DOHH2 (cell line): ENCODE data around the gene PRELP.
"Not testable (repeated sequence)": the region's sequence is repeated elsewhere in the genome, so short reads cannot be mapped to it uniquely, and the experiment has no call there.

Experiments
- EZH2phosphoT487 ChIP-seq: fragments of 200-600 bp; sonication (generic); IDR thresholded peaks from 2 replicates; pipeline ENCODE4 v1.6.1; 2017; ENCODE audit warnings: borderline replicate concordance, mild to moderate bottlenecking, antibody characterized with exemption, low read length, moderate library complexity, mixed read lengths
- TF ChIP-seq, protein P1 (sequence below): fragments of 200-600 bp; sonication (generic); IDR thresholded peaks from one replicate; pipeline ENCODE4 v1.5.1; 2014; ENCODE audit warnings: antibody characterized with exemption, mild to moderate bottlenecking, low read depth, low read length; ENCODE audit not compliant: poor library complexity, severe bottlenecking

DNA sequence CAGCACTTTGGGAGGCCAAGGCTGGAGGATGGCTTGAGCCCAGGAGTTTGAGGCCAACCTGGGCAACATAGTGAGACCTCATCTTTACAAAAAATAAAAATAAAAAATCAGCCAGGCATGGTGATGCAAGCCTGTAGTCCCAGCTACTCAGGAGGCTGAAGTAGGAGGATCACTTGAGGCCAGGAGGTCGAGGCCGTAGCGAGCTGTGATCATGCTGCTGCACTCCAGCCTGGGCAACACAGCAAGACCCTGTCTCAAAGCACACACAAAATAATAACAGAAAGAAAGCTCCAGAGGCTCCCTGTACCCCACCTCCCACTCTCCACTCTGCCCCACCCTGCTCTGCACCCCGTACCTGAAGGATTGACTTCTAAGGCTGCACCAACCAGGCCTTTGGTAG, 42.5 kb downstream of the PRELP start:
- TF ChIP-seq, protein P1, sequence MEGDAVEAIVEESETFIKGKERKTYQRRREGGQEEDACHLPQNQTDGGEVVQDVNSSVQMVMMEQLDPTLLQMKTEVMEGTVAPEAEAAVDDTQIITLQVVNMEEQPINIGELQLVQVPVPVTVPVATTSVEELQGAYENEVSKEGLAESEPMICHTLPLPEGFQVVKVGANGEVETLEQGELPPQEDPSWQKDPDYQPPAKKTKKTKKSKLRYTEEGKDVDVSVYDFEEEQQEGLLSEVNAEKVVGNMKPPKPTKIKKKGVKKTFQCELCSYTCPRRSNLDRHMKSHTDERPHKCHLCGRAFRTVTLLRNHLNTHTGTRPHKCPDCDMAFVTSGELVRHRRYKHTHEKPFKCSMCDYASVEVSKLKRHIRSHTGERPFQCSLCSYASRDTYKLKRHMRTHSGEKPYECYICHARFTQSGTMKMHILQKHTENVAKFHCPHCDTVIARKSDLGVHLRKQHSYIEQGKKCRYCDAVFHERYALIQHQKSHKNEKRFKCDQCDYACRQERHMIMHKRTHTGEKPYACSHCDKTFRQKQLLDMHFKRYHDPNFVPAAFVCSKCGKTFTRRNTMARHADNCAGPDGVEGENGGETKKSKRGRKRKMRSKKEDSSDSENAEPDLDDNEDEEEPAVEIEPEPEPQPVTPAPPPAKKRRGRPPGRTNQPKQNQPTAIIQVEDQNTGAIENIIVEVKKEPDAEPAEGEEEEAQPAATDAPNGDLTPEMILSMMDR, result not testable (repeated sequence)
- TF ChIP-seq EZH2phosphoT487, result not testable (repeated sequence)
